ENCODE measurements around the gene ZBED6. TPM values are rescaled to one million over a fixed set of nuclear protein-coding genes. Genes with fewer than 3 reads are reported as not detected.
"Not testable (repeated sequence)": the region's sequence is repeated elsewhere in the genome, so short reads cannot be mapped to it uniquely, and the experiment has no call there.

Gene ZBED6
- total RNA-seq, 2 experiments from 2014 or later: 18.6 to 21.1 TPM

DNA sequence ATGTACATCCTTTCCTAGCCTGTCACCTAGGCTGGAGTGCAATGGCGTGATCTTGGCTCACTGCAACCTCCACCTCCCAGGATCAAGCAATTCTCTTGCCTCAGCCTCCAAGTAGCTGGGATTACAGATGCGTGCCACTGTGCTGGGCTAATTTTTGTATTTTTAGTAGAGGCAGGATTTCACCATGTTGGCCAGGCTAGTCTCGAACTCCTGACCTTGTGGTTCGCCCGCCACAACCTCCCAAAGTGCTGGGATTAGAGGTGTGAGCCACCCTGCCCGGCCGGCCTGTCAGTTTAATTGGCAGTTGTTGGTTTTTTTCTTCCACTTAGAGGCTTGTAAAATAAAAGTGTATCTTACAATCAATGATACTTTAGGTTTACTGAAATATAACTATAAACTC lies 1.9 kb upstream of the ZBED6 start:
- H3K9me3 Mint-ChIP-seq (ENCODE audit: low read depth); H3K27ac Mint-ChIP-seq; ATAC-seq; DNase-seq; H3K4me3 Mint-ChIP-seq; H3K27me3 Mint-ChIP-seq: not testable (repeated sequence)
- Mint-ChIP-seq H3K4me1 (peaks cover 29% of the 10 kb centered on the region), H3K36me3 (peaks cover 22% of the 10 kb centered on the region)
- CTCF ChIA-PET: interaction anchor here (1.2 kb wide), 1 partner anchor 8 kb away, joined by 4 read pairs; no protein-coding TSS in a partner anchor

DNA sequence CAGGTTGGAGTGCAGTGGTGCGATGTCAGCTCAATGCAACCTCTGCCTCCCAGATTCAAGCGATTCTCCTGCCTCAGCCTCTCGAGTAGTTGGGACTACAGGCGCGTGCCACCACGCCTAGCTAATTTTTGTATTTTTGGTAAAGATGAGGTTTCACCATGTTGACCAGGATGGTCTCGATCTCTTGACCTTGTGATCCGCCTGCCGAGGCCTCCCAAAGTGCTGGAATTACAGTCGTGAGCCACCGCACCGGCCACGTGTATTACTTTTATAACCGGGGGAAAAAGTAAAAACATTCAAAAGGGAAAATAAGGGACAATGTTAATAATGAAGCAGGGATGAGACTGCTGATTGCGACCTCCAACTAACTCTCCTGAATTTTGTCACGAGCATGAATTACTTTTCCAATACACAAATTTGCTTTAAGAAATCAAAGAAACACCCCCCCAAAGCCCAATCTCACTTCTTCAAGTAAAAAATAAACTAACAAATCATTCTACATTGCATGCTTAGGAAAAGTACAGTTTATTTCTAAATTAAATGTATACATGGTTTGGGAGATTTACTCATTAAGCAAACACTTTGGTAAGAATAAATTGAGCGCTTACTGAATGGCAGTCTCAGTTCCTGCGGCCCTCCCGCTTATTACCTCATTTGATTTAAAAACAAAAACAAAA lies 521 bp upstream of the ZBED6 start:
- CTCF ChIA-PET: interaction anchor here (0.7 to 1.4 kb wide), 6 partner anchors 9 to 1029 kb away, joined by 3 to 6 read pairs (median 4); partner anchors contain the start of gene LAX1
- Mint-ChIP-seq H3K36me3 (peaks cover 35% of the 10 kb centered on the region), H3K27ac (peak overlapping the region; percentile 96), H3K4me1 (peaks cover 37% of the 10 kb centered on the region), H3K4me3 (peak overlapping the region; percentile 88), H3K27me3 (no peaks in the 10 kb centered on the region), H3K9me3 (ENCODE audit: low read depth) (no peaks in the 10 kb centered on the region)
- no peak for DNase-seq
- ATAC-seq: no peak

DNA sequence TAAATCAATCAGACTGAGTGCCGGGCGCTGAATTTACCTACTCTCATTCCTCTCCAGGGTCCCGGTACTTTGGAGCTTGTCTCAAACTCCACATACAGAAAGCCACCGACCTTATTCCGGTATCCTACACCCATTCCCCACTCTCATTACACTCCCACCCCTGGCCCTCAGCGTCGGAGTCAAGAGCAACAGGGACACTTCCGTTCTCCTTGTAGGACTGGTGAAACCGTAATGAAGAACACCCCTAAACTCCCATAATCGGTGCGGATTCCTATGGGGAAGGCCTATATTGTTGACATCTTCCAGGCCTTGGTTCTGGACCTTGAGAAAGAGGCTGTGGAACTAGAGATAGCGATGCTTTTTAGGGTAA lies 798 bp downstream of the ZBED6 start:
- Mint-ChIP-seq H3K36me3 (peaks cover 40% of the 10 kb centered on the region), H3K4me3 (peak overlapping the region; percentile 88), H3K4me1 (peaks cover 44% of the 10 kb centered on the region), H3K9me3 (ENCODE audit: low read depth) (no peaks in the 10 kb centered on the region), H3K27ac (peak overlapping the region; percentile 91), H3K27me3 (no peaks in the 10 kb centered on the region)
- DNase-seq (peak; percentile 54), ATAC-seq (peak; percentile 15)
- CTCF ChIA-PET: interaction anchor here (1.4 kb wide), 1 partner anchor 31 kb away, joined by 6 read pairs; the partner anchor contains the start of gene LAX1

DNA sequence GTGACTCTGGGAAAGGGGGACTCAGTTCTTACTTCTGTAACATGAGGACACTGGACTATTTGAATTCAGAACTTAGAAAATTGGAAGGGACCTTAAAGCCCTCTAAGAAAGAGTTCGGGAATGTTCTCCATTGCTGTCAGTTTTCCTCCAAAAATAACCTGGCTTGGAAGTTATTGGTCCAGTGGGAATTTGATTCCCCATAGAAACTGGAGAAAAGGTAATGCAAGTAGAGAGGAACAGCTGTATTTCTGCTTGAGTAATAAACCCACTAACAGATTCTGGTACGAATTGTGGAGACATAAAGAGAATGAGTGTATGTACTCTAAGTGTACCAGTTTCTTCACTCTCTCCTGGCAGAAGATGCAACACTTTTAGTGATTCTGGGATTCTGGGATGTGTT lies 1.8 kb downstream of the ZBED6 start:
- peaks cover 45% of the 10 kb centered on the region for H3K36me3 Mint-ChIP-seq

DNA sequence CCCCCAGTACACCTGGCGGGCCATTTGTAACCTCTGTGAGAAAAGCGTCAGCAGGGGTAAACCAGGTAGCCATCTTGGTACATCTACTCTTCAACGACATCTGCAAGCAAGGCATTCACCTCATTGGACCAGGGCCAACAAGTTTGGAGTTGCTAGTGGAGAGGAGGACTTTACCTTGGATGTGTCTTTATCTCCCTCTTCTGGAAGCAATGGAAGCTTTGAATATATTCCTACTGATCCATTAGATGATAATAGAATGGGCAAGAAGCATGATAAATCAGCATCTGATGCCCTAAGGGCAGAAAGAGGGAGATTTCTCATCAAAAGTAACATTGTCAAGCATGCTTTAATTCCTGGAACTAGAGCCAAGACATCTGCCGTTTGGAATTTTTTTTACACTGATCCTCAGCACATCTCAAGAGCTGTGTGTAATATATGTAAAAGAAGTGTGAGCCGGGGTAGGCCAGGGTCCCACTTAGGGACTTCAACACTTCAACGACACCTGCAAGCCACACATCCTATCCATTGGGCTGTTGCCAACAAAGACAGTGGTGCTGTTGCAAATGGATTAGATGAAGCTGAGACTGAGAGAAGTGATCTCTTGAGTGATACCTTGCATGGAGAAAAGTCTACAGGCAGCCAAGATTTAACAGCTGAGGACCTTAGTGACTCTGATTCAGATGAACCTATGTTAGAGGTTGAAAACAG lies 2.7 kb downstream of the ZBED6 start:
- Mint-ChIP-seq H3K27me3 (no peaks in the 10 kb centered on the region), H3K9me3 (ENCODE audit: low read depth) (no peaks in the 10 kb centered on the region), H3K4me3 (peak overlapping the region; percentile 88), H3K36me3 (peaks cover 50% of the 10 kb centered on the region), H3K4me1 (peaks cover 52% of the 10 kb centered on the region), H3K27ac (no peak overlapping the region)
- no peak for ATAC-seq
- CTCF ChIA-PET: interaction anchor here (1.2 kb wide), 1 partner anchor 116 kb away, joined by 3 read pairs; no protein-coding TSS in a partner anchor
- no peak for DNase-seq

More for the DNA sequence above, 1.8 kb downstream of the ZBED6 start:
- Mint-ChIP-seq H3K9me3 (ENCODE audit: low read depth) (no peaks in the 10 kb centered on the region), H3K27me3 (no peaks in the 10 kb centered on the region), H3K4me1 (peaks cover 49% of the 10 kb centered on the region), H3K27ac (no peak overlapping the region), H3K4me3 (peak overlapping the region; percentile 88)
- ATAC-seq (no peak), DNase-seq (no peak)
- CTCF ChIA-PET: interaction anchor here (0.6 to 1.2 kb wide), 2 partner anchors 62 to 115 kb away, joined by 3 read pairs; no protein-coding TSS in a partner anchor

DNA sequence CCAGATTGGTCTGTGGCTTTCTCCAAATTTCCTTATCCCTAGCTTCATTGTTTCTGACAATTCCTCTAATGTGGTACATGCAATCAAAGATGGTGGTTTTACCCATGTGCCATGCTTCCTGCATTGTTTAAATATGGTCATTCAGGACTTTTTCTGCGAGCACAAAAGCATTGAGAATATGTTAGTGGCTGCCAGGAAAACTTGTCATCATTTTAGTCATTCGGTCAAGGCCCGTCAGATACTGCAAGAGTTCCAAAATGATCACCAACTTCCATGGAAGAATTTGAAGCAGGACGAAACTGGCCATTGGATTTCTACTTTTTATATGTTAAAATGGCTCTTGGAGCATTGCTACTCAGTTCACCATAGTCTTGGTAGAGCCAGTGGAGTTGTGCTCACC lies 3.7 kb downstream of the ZBED6 start:
- no peaks in the 10 kb centered on the region for H3K27me3 Mint-ChIP-seq
- H3K4me1 Mint-ChIP-seq: peaks cover 58% of the 10 kb centered on the region
- H3K36me3 Mint-ChIP-seq: peaks cover 57% of the 10 kb centered on the region
- H3K27ac Mint-ChIP-seq: no peak overlapping the region
- DNase-seq (no peak), ATAC-seq (no peak)
- CTCF ChIA-PET: no interaction called here
- no peak overlapping the region for H3K4me3 Mint-ChIP-seq
- no peaks in the 10 kb centered on the region for H3K9me3 Mint-ChIP-seq (ENCODE audit: low read depth)

DNA sequence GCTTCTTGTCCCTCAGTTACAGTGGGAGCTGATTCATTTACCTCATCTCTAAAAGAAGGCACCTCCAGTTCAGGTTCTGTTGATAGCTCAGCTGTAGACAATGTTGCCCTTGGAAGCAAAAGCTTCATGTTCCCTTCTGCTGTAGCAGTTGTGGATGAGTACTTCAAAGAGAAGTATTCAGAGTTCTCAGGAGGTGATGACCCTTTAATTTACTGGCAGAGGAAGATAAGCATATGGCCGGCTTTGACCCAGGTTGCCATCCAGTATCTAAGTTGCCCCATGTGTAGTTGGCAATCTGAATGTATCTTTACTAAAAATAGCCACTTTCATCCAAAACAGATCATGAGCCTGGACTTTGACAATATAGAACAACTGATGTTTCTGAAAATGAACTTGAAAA lies 4.5 kb downstream of the ZBED6 start:
- no peaks in the 10 kb centered on the region for H3K27me3 Mint-ChIP-seq
- no peak for ATAC-seq
- peaks cover 62% of the 10 kb centered on the region for H3K36me3 Mint-ChIP-seq
- H3K4me1 Mint-ChIP-seq: peaks cover 56% of the 10 kb centered on the region
- CTCF ChIA-PET: interaction anchor here (1.3 kb wide), 1 partner anchor 23 kb away, joined by 3 read pairs; no protein-coding TSS in a partner anchor
- no peaks in the 10 kb centered on the region for H3K9me3 Mint-ChIP-seq (ENCODE audit: low read depth)
- H3K27ac Mint-ChIP-seq: no peak overlapping the region
- DNase-seq: no peak
- H3K4me3 Mint-ChIP-seq: no peak overlapping the region

DNA sequence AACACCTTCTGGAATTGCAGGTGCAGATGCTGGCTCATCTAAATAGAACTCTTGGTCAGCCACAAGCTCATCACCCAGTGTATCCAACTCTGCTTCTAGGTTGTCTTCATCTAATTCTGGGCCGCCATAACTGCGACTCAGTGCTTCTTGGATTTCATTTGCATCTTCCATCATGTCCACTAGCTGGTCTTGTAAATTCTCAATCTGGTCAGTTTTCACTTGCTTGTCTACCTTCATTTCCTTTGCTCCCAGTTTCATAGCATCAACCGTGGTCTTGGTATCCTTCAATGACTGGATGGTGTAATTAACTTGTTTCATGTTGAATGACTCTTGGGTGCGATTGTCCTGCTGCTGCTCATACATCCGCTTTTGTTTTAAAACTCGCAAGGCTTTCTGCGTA lies 10.3 kb downstream of the ZBED6 start:
- no peak for ATAC-seq
- Mint-ChIP-seq H3K9me3 (ENCODE audit: low read depth) (no peaks in the 10 kb centered on the region), H3K27me3 (no peaks in the 10 kb centered on the region), H3K36me3 (peaks cover 49% of the 10 kb centered on the region), H3K4me3 (no peak overlapping the region), H3K4me1 (peaks cover 25% of the 10 kb centered on the region), H3K27ac (no peak overlapping the region)
- CTCF ChIA-PET: no interaction called here
- no peak for DNase-seq

DNA sequence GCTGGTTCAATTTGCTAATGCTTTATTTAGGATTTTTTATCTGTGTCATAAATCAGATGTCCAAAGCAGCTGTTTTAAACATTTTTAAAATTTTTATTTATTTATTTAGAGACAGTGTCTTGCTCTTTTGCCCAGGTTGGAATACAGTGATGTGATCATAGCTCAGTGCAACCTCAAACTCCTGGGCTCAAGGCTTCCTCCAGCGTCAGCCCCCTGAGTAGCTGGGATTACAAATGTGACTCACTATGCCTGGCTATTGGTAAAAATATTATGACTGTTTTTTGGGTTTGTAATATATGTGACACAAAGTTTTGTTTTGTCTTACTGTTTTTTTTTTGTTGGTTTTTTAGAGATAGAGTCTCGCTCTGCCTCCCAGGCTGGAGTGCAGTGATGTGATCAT lies 11.8 kb downstream of the ZBED6 start:
- CTCF ChIA-PET: interaction anchor here (0.7 kb wide), 1 partner anchor 26 kb away, joined by 4 read pairs; no protein-coding TSS in a partner anchor
- H3K36me3 Mint-ChIP-seq: peaks cover 53% of the 10 kb centered on the region
- H3K4me1 Mint-ChIP-seq: peaks cover 27% of the 10 kb centered on the region
- ATAC-seq (no peak), DNase-seq (no peak)
- H3K27me3 Mint-ChIP-seq: no peaks in the 10 kb centered on the region
- H3K4me3 Mint-ChIP-seq: no peak overlapping the region
- no peaks in the 10 kb centered on the region for H3K9me3 Mint-ChIP-seq (ENCODE audit: low read depth)
- H3K27ac Mint-ChIP-seq: no peak overlapping the region

DNA sequence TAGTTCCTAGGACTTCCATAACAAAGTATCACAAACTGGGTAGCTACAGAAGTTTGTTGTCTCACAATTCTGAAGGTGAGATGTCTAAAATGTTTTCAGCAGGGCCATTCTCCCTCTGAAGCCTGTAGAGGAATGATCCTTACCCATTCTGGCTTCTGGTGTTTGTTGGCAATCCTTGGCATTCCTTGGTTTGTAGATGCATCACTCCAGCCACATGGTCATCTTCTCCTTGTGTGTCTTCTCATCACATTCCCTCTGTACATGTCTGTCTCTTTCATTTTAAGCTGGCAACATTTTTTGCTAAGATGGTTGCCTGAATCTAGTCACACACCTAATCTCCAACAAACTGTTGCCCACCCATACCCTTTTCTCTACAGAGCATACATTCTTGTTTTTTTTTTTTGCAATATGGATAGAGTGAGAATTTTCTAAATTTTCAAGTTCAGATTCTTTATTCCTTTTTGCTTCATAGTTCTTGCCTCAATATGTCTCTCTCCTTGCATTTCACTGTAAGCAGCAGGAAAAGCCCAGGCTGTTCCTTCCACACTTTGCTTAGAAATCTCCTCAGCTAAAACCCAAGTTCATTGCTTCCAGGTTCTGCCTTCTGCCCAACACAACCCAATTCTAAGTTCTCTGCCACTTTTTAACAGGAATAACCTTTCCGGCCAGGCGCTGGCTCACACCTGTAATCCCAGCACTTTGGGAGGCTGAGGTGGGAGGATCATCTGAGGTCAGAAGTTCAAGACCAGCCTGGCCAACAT lies 18.3 kb downstream of the ZBED6 start:
- CTCF ChIA-PET: no interaction called here
- Mint-ChIP-seq H3K9me3 (ENCODE audit: low read depth) (no peaks in the 10 kb centered on the region), H3K27me3 (no peaks in the 10 kb centered on the region), H3K36me3 (peaks cover 45% of the 10 kb centered on the region), H3K4me1 (peaks cover 12% of the 10 kb centered on the region), H3K27ac (no peak overlapping the region), H3K4me3 (no peak overlapping the region)
- no peak for DNase-seq
- ATAC-seq: no peak

DNA sequence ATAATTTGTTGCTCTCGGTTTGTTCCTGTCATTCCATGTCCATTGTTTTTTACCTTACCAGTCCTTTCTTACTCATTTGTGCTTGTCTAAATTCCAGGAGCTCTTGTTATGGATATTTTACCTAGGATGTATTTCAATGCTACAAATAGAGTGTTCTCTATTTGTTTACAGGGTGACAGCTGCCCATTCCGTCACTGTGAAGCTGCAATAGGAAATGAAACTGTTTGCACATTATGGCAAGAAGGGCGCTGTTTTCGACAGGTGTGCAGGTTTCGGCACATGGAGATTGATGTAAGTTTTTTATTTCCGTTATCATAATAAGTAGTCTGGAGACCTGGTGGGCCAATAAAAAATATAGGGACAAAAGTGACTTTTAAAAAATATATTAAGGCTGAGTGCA lies 23.0 kb downstream of the ZBED6 start:
- ATAC-seq (no peak), DNase-seq (no peak)
- no peaks in the 10 kb centered on the region for H3K9me3 Mint-ChIP-seq (ENCODE audit: low read depth)
- no peak overlapping the region for H3K27ac Mint-ChIP-seq
- H3K27me3 Mint-ChIP-seq: no peaks in the 10 kb centered on the region
- peaks cover 6% of the 10 kb centered on the region for H3K4me1 Mint-ChIP-seq
- CTCF ChIA-PET: no interaction called here
- no peak overlapping the region for H3K4me3 Mint-ChIP-seq
- H3K36me3 Mint-ChIP-seq: peaks cover 49% of the 10 kb centered on the region

DNA sequence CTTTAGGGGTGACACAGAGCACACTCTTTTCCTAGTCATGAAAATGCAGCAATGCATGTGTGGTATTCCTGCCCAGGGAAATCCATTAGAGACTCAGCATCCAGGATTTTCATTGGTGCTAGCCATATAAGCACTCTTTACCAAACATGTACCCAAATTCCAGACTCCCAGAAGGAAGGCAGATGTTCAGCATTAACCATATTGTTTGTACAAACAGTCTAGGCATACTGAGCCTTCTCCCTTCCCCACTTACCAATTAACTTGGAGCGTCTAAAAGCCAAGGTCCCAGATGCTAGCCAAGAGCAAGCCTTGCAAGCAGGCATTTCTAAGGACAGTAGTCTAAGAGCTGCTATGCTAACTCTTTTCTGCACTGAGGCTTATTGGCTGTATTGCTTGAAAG lies 27.9 kb downstream of the ZBED6 start:
- no peaks in the 10 kb centered on the region for H3K27me3 Mint-ChIP-seq
- peaks cover 19% of the 10 kb centered on the region for H3K4me1 Mint-ChIP-seq
- CTCF ChIA-PET: no interaction called here
- ATAC-seq (no peak), DNase-seq (no peak)
- peaks cover 57% of the 10 kb centered on the region for H3K36me3 Mint-ChIP-seq
- no peak overlapping the region for H3K27ac Mint-ChIP-seq
- H3K4me3 Mint-ChIP-seq: no peak overlapping the region
- no peaks in the 10 kb centered on the region for H3K9me3 Mint-ChIP-seq (ENCODE audit: low read depth)

DNA sequence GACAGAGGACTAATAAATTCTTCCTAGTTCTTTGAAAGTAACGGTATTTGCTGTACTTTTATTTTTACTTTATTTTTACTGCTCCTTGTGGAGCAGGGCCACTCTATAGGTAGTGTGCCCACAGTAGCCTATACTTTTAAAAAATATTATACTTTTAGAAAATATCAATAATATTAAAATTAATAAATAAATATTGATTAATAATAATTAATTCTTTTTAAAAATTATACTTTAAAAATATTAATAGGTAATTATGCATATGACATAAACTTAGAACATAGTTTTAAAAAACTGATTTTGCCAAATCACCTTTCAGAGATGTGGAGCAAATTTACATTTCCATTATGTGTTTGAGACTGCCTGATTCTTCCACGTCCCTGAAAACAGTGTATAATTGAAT lies 30.8 kb downstream of the ZBED6 start:
- ATAC-seq (no peak), DNase-seq (no peak)
- no peak overlapping the region for H3K27ac Mint-ChIP-seq
- no peaks in the 10 kb centered on the region for H3K27me3 Mint-ChIP-seq
- peaks cover 61% of the 10 kb centered on the region for H3K36me3 Mint-ChIP-seq
- CTCF ChIA-PET: no interaction called here
- H3K4me3 Mint-ChIP-seq: no peak overlapping the region
- H3K9me3 Mint-ChIP-seq (ENCODE audit: low read depth): no peaks in the 10 kb centered on the region
- peaks cover 15% of the 10 kb centered on the region for H3K4me1 Mint-ChIP-seq
